H1 (cell line): Measurements from ENCODE around the gene FJX1. TPM values are rescaled to one million over a fixed set of nuclear protein-coding genes. Genes with fewer than 3 reads are reported as not detected.

ENCODE experiments used
- CTCF ChIA-PET: fragments of 300-600 bp; sonication (Branson Sonifier 250); formaldehyde crosslinking; loops from one replicate; lab custom pipeline; 2021; ENCODE audit not compliant: partially characterized antibody; lab: Charles Lee
- POLR2A ChIA-PET: fragments of 300-600 bp; sonication (Branson Sonifier 250); formaldehyde crosslinking; loops from one replicate; lab custom pipeline; 2021; ENCODE audit warnings: inconsistent platforms; ENCODE audit not compliant: partially characterized antibody; lab: Charles Lee
- DNase-seq, 2 experiments: peaks; one replicate each; pipeline versions ENCODE4 v3.0.0 to v3.0.0-alpha.2; 2010 to 2022; ENCODE audit warnings: low spot score in 2 of 2, low read depth in 1 of 2, mixed read lengths in 1 of 2
- FAIRE-seq: peaks from 2 replicates; lab custom pipeline; 2011; peaks lifted over from hg19 to GRCh38; lab: Jason Lieb, UNC
- H2AFZ ChIP-seq: 2 replicates; pipeline ENCODE4 v1.8.1; 2012; ENCODE audit warnings: low read length, inconsistent platforms
- H2AK5ac ChIP-seq: 2 replicates; pipeline ENCODE4 v1.6.1; 2013; ENCODE audit warnings: low read depth, low read length
- H2BK120ac ChIP-seq: replicated peaks from 2 replicates; pipeline ENCODE3; 2013; ENCODE audit warnings: low read depth, low read length, inconsistent platforms
- H2BK12ac ChIP-seq: 2 replicates; pipeline ENCODE4 v1.6.1; 2013; ENCODE audit warnings: low read depth, low read length
- H2BK15ac ChIP-seq: 2 replicates; pipeline ENCODE4 v1.6.1; 2013; ENCODE audit warnings: low read length
- H2BK20ac ChIP-seq: 2 replicates; pipeline ENCODE4 v1.6.1; 2013; ENCODE audit warnings: low read length
- H2BK5ac ChIP-seq: 2 replicates; pipeline ENCODE4 v1.6.1; 2013; ENCODE audit warnings: low read depth, low read length
- H3K14ac ChIP-seq: 2 replicates; pipeline ENCODE4 v1.6.1; 2013; ENCODE audit warnings: inconsistent platforms; ENCODE audit not compliant: insufficient read length
- H3K18ac ChIP-seq: 2 replicates; pipeline ENCODE4 v1.6.1; 2013; ENCODE audit warnings: low read length; ENCODE audit errors: extremely low read depth
- H3K23ac ChIP-seq: 2 replicates; pipeline ENCODE4 v1.6.1; 2013; ENCODE audit warnings: inconsistent platforms; ENCODE audit not compliant: insufficient read length
- H3K23me2 ChIP-seq: 2 replicates; pipeline ENCODE4 v1.6.1; 2013; ENCODE audit warnings: low read depth, low read length
- H3K27ac ChIP-seq: 2 replicates; pipeline ENCODE4 v1.6.1; 2011; ENCODE audit warnings: low read depth, low read length, inconsistent platforms
- H3K27me3 ChIP-seq, 4 experiments: replicated peaks in 1 of 4; 1 replicate in 1 of 4; 2 replicates in 3 of 4; pipeline versions ENCODE4 v1.6.1 to v1.8.1; 2011 to 2013; ENCODE audit warnings: low read length in 3 of 4, mild to moderate bottlenecking in 3 of 4, inconsistent platforms in 2 of 4, mixed read lengths in 2 of 4, moderate library complexity in 1 of 4; ENCODE audit not compliant: control insufficient read depth in 3 of 4, insufficient read depth in 3 of 4; ENCODE audit errors: extremely low read depth in 1 of 4
- H3K36me3 ChIP-seq, 4 experiments: 2 replicates each; pipeline versions ENCODE4 v1.6.1 to v1.8.1; 2011 to 2013; ENCODE audit warnings: mild to moderate bottlenecking in 4 of 4, low read length in 3 of 4, moderate library complexity in 2 of 4, control low read depth in 1 of 4, inconsistent platforms in 1 of 4; ENCODE audit not compliant: insufficient read depth in 4 of 4, control insufficient read depth in 2 of 4
- H3K4ac ChIP-seq: replicated peaks from 2 replicates; pipeline ENCODE3; 2013; ENCODE audit warnings: low read length, low read depth, mixed read lengths, inconsistent platforms; ENCODE audit not compliant: insufficient read length
- H3K4me1 ChIP-seq, 4 experiments: replicated peaks in 1 of 4; 1 replicate in 1 of 4; 2 replicates in 3 of 4; pipeline versions ENCODE4 v1.6.1 to v1.8.1; 2011 to 2013; ENCODE audit warnings: low read length in 3 of 4, inconsistent platforms in 2 of 4, mixed read lengths in 1 of 4; ENCODE audit not compliant: insufficient read depth in 4 of 4, control insufficient read depth in 3 of 4
- H3K4me2 ChIP-seq, 2 experiments: 2 replicates each; pipeline versions ENCODE4 v1.6.1 to v1.8.1; 2011 to 2013; ENCODE audit warnings: low read depth in 2 of 2, low read length in 2 of 2, control low read depth in 1 of 2, inconsistent platforms in 1 of 2, mild to moderate bottlenecking in 1 of 2; ENCODE audit not compliant: insufficient read depth in 1 of 2
- H3K4me3 ChIP-seq, 4 experiments: fragments of 200-600, 300-600 bp in 1 of 4; sonication (generic), shearing (Covaris generic), sonication (Bioruptor Twin) in 1 of 4; 2 replicates each; pipeline versions ENCODE4 v1.5.1 to v1.8.1; 2011 to 2016; ENCODE audit warnings: low read length in 4 of 4, low read depth in 3 of 4, control low read depth in 2 of 4, inconsistent platforms in 2 of 4, mild to moderate bottlenecking in 2 of 4, mixed read lengths in 1 of 4, moderate library complexity in 1 of 4; ENCODE audit not compliant: insufficient read depth in 2 of 4; ENCODE audit errors: extremely low read depth in 1 of 4
- H3K56ac ChIP-seq: replicated peaks from 2 replicates; pipeline ENCODE3; 2013; ENCODE audit warnings: low read depth, mild to moderate bottlenecking, mixed read lengths, low read length, inconsistent platforms; ENCODE audit not compliant: insufficient read length
- H3K79me1 ChIP-seq: 2 replicates; pipeline ENCODE4 v1.6.1; 2013; ENCODE audit warnings: low read depth, low read length, control low read depth
- H3K79me2 ChIP-seq, 2 experiments: 2 replicates each; pipeline versions ENCODE4 v1.6.1 to v1.8.1; 2012 to 2013; ENCODE audit warnings: low read length in 2 of 2, mild to moderate bottlenecking in 2 of 2, inconsistent platforms in 1 of 2; ENCODE audit not compliant: insufficient read depth in 2 of 2, control insufficient read depth in 1 of 2
- H3K9ac ChIP-seq, 4 experiments: replicated peaks in 1 of 4; 1 replicate in 1 of 4; 2 replicates in 3 of 4; pipeline versions ENCODE4 v1.6.1 to v1.8.1; 2011 to 2013; ENCODE audit warnings: low read depth in 3 of 4, low read length in 3 of 4, control low read depth in 2 of 4, mild to moderate bottlenecking in 2 of 4, moderate library complexity in 2 of 4, inconsistent platforms in 1 of 4; ENCODE audit errors: extremely low read depth in 1 of 4
- H3K9me3 ChIP-seq, 2 experiments: 2 replicates each; pipeline versions ENCODE4 v1.6.1 to v1.8.1; 2012 to 2013; ENCODE audit warnings: mild to moderate bottlenecking in 2 of 2, moderate library complexity in 2 of 2, control low read depth in 1 of 2, inconsistent platforms in 1 of 2, low read depth in 1 of 2, low read length in 1 of 2, mixed read lengths in 1 of 2; ENCODE audit not compliant: insufficient read depth in 2 of 2
- H4K20me1 ChIP-seq, 2 experiments: replicated peaks in 1 of 2; 2 replicates each; pipeline versions ENCODE3 to v1.8.1; 2011 to 2013; ENCODE audit warnings: inconsistent platforms in 2 of 2, low read length in 2 of 2, mild to moderate bottlenecking in 1 of 2; ENCODE audit not compliant: insufficient read depth in 2 of 2, control insufficient read depth in 1 of 2
- H4K5ac ChIP-seq: 2 replicates; pipeline ENCODE4 v1.6.1; 2013; ENCODE audit warnings: low read length, low read depth, mixed read lengths, inconsistent platforms; ENCODE audit not compliant: insufficient read length
- H4K8ac ChIP-seq: 2 replicates; pipeline ENCODE4 v1.8.0; 2013; ENCODE audit warnings: mild to moderate bottlenecking, moderate library complexity, low read length, inconsistent platforms; ENCODE audit not compliant: insufficient read depth; ENCODE audit errors: extremely low read depth
- H4K91ac ChIP-seq: replicated peaks from 2 replicates; pipeline ENCODE3; 2013; ENCODE audit warnings: low read length, mixed read lengths, inconsistent platforms; ENCODE audit not compliant: insufficient read length
- EGR1 ChIP-seq: IDR thresholded peaks from 2 replicates; pipeline ENCODE4 v1.6.1; 2011; ENCODE audit warnings: low read depth, low read length, borderline replicate concordance
- KDM1A ChIP-seq: fragments of 200-600, 300-600 bp; sonication (generic); IDR thresholded peaks from 2 replicates; pipeline ENCODE4 v1.7.1; 2016; ENCODE audit warnings: mild to moderate bottlenecking, low read length, borderline replicate concordance
- PHF8 ChIP-seq: fragments of 200-600 bp; sonication (generic); conservative IDR thresholded peaks from 2 replicates; pipeline ENCODE4 v1.7.1; 2012; ENCODE audit warnings: low read depth, mild to moderate bottlenecking, inconsistent platforms, low read length, moderate library complexity
- SIX5 ChIP-seq: IDR thresholded peaks from 2 replicates; pipeline ENCODE4 v1.6.1; 2011; ENCODE audit warnings: mild to moderate bottlenecking, low read depth, low read length
- TAF7 ChIP-seq: optimal IDR thresholded peaks from 2 replicates; pipeline ENCODE3; 2011; ENCODE audit warnings: low read depth, mild to moderate bottlenecking, inconsistent platforms, low read length, moderate library complexity, borderline replicate concordance
- WGBS, 2 experiments: shearing (Covaris generic) in 1 of 2; methylation state at CpG; one replicate each; pipeline versions ENCODE4 v1.1.6 to v1.1.7; 2013 to 2015; ENCODE audit warnings: low lambda C conversion rate in 2 of 2, mixed read lengths in 2 of 2, inconsistent platforms in 1 of 2, low coverage in 1 of 2, missing lambda C conversion rate in 1 of 2; ENCODE audit not compliant: insufficient replicate concordance in 2 of 2, insufficient coverage in 1 of 2, insufficient read length in 1 of 2; ENCODE audit errors: extremely low coverage in 1 of 2, missing lambda C conversion rate in 1 of 2; 5-methylcytosine and 5-hydroxymethylcytosine counted together
- polyA plus RNA-seq, 7 experiments: library from polyadenylated mRNA; depleted of rRNA in 3 of 7; stranded (reverse) in 5 of 7; unstranded in 2 of 7; fragments of >200 nt in 5 of 7; fragments of 200-250 nt in 2 of 7; gene quantifications; 1 replicate in 5 of 7; 2 replicates in 1 of 7; 4 replicates in 1 of 7; pipeline versions ENCODE4 v1.2.1 to v1.2.3, GENCODE V29; 2011 to 2013; ENCODE audit warnings: missing spikeins in 2 of 7, mixed read lengths in 2 of 7
- total RNA-seq: library from RNA; stranded (reverse); fragmentation: NEBNext Ultra II Directional; extraction: Animal tissue kit (Norgen Biotek cat#: 25700); gene quantifications from 2 replicates; pipeline ENCODE4 v1.2.1, GENCODE V29; 2021

Gene FJX1
- total and polyA plus RNA-seq, 2 of the 8 experiments (the other 6 are each of a cell fraction or from before 2014, with no cell fraction given): 6.3 to 13.3 TPM

DNA sequence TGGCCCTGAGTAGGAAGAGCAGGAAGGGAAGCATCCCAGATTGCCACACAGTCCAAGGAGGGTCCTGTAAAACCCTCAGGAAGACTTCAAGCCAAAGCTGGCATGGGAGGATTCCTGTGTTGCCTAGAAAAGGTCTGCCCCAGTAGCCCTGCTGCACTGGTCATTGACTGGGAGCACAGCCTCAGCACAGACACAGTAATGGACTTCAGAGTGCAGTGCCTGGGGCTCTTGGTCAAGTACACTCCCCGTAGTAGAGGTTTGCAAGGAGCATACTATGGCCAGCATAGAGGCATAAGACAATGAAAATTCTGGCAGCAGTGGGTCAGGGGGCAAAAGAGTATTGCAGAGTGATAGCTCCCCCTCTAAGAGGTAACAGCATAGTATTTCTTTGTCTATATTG, 36.2 kb upstream of the FJX1 start:
- Histone ChIP-seq H4K20me1 (no peaks in the 10 kb centered on the region), H3K14ac (no peak overlapping the region), H3K4me2 (no peak overlapping the region), H2BK15ac (no peak overlapping the region), H2AFZ (no peak overlapping the region), H3K27me3 (peaks cover 0 to 2% (median 0%) of the 10 kb centered on the region in 4 experiments; a peak in 2 of 7 replicates), H3K4ac (no peak overlapping the region), H3K9me3 (no peaks in the 10 kb centered on the region), H2BK120ac (no peak overlapping the region), H4K91ac (no peak overlapping the region), H3K79me2 (no peaks in the 10 kb centered on the region), H3K9ac (no peak overlapping the region), H4K5ac (no peak overlapping the region), H2BK20ac (no peak overlapping the region), H3K23ac (no peak overlapping the region), H4K8ac (no peak overlapping the region), H3K4me3 (no peak overlapping the region), H3K36me3 (no peaks in the 10 kb centered on the region), H3K4me1 (no peaks in the 10 kb centered on the region), H3K56ac (no peak overlapping the region), H2AK5ac (no peak overlapping the region), H2BK5ac (no peak overlapping the region), H2BK12ac (no peak overlapping the region), H3K27ac (no peak overlapping the region), H3K23me2 (no peaks in the 10 kb centered on the region), H3K79me1 (no peaks in the 10 kb centered on the region), H3K18ac (no peak overlapping the region)
- ChIA-PET CTCF (interaction anchor here (1.5 to 1.6 kb wide), 2 partner anchors 15 to 16 kb away, joined by 3 to 4 read pairs; no protein-coding TSS in a partner anchor), POLR2A (interaction anchor here (1.2 kb wide), 1 partner anchor 9 kb away, joined by 3 read pairs; no protein-coding TSS in a partner anchor)
- WGBS, 2 experiments: 83% methylated on average over 1 of the region's 1 CpG; no CpG with 5 or more reads in 1 of the 2 experiments
- no peak for TF ChIP-seq EGR1
- no peak for TF ChIP-seq KDM1A
- no peak for TF ChIP-seq SIX5
- TF ChIP-seq TAF7: no peak
- no peak for TF ChIP-seq PHF8
- DNase-seq (no peak), FAIRE-seq (no peak)
